A549 (cell line): Measurements from ENCODE around the gene EXOSC2.

Experiments
- CEBPB ChIP-seq, 2 experiments: fragments of >200 bp in 1 of 2; sonication (Bioruptor Twin) in 1 of 2; formaldehyde crosslinking in 1 of 2; IDR thresholded peaks; 2 replicates each; pipeline ENCODE4 v1.6.1; 2012 to 2016
- CTCF ChIP-seq: fragments of >200 bp; sonication (Bioruptor Twin); formaldehyde crosslinking; IDR thresholded peaks from 3 replicates; pipeline ENCODE4 v1.5.1; 2016
- EP300 ChIP-seq, 2 experiments: fragments of >200 bp; sonication (Bioruptor Twin); formaldehyde crosslinking; IDR thresholded peaks; 2 replicates in 1 of 2; 3 replicates in 1 of 2; pipeline ENCODE4 v1.6.1; 2016 to 2017
- HMGXB4 ChIP-seq: fragments of 250-450 bp; sonication (Bioruptor Pico); IDR thresholded peaks from 2 replicates; pipeline ENCODE4 v1.5.0; 2021; ENCODE audit warnings: mild to moderate bottlenecking, moderate library complexity, borderline replicate concordance
- JUN ChIP-seq, 2 experiments: fragments of >200 bp; sonication (Bioruptor Twin); formaldehyde crosslinking; IDR thresholded peaks; 2 replicates in 1 of 2; 3 replicates in 1 of 2; pipeline ENCODE4 v1.6.1; 2016 to 2017
- KDM5A ChIP-seq: fragments of 200-600 bp; sonication (generic); IDR thresholded peaks from 2 replicates; pipeline ENCODE4 v1.6.1; 2016; ENCODE audit warnings: antibody characterized with exemption, mild to moderate bottlenecking
- MAZ ChIP-seq: fragments of 150-350 bp; IDR thresholded peaks from 2 replicates; pipeline ENCODE4 v1.6.1; 2014; ENCODE audit warnings: antibody characterized with exemption, low read depth, low read length, borderline replicate concordance
- NFE2L2 ChIP-seq: fragments of 150-350 bp; conservative IDR thresholded peaks from 2 replicates; pipeline ENCODE4 v1.6.1; 2014; ENCODE audit warnings: low read length
- RCOR1 ChIP-seq: fragments of 150-350 bp; IDR thresholded peaks from 2 replicates; pipeline ENCODE4 v1.6.1; 2014; ENCODE audit warnings: antibody characterized with exemption, low read length, low read depth
- SREBF2 ChIP-seq: fragments of 450-650 bp; IDR thresholded peaks from 2 replicates; pipeline ENCODE4 v1.6.1; 2014; ENCODE audit warnings: mild to moderate bottlenecking, moderate library complexity

GRCh38 chr9:130740218-130741023, 46.8 kb downstream of the EXOSC2 start:
- TF ChIP-seq MAZ (no peak), EP300 (IDR thresholded peaks at IDR 0.05) (no peak), CTCF (no peak), HMGXB4 (CRISPR knock-in tag) (no peak), NFE2L2 (no peak), SREBF2 (no peak), CEBPB (IDR thresholded peaks at IDR 0.05) (no peak), RCOR1 (no peak), KDM5A (no peak), JUN (IDR thresholded peaks at IDR 0.05) (no peak)
